Natural killer cell (primary cell): ENCODE results near the gene ZNF30. TPM values are rescaled to one million over a fixed set of nuclear protein-coding genes. Genes with fewer than 3 reads are reported as not detected.

ENCODE experiments used
- ATAC-seq, 3 donors: fragments of 150-1000 bp in 2 of 3; fragments of 200-7000 bp in 1 of 3; cut with Tn5 transposase; 1 replicate in 1 of 3; 2 replicates in 2 of 3; pipeline ENCODE4 v1.10.0; 2021; ENCODE audit warnings: mild to moderate bottlenecking in 2 of 3, moderate library complexity in 2 of 3
- DNase-seq, 2 donors: peaks; one replicate each; pipeline versions ENCODE4 v3.0.0 to v3.0.0-alpha.2; 2013 to 2021; ENCODE audit warnings: mixed read lengths in 1 of 2
- H3K27ac ChIP-seq: one replicate; pipeline ENCODE4 v1.5.1; 2013; ENCODE audit warnings: mild to moderate bottlenecking, low read length
- H3K27me3 ChIP-seq: one replicate; pipeline ENCODE4 v1.6.1; 2013; ENCODE audit warnings: low read length; ENCODE audit not compliant: control insufficient read depth, insufficient read depth
- H3K36me3 ChIP-seq: one replicate; pipeline ENCODE4 v1.6.1; 2013; ENCODE audit warnings: low read length; ENCODE audit not compliant: control insufficient read depth, insufficient read depth
- H3K4me1 ChIP-seq: one replicate; pipeline ENCODE4 v1.6.1; 2013; ENCODE audit warnings: low read length; ENCODE audit not compliant: control insufficient read depth, insufficient read depth
- H3K4me3 ChIP-seq: one replicate; pipeline ENCODE4 v1.5.1; 2013; ENCODE audit warnings: low read length
- H3K9me3 ChIP-seq: one replicate; pipeline ENCODE4 v1.6.1; 2013; ENCODE audit warnings: low read length; ENCODE audit not compliant: control insufficient read depth, insufficient read depth
- H3K27ac Mint-ChIP-seq, 2 donors: one replicate each; pipeline ENCODE4 v1.8.0; 2022; ENCODE audit warnings: mild to moderate bottlenecking in 2 of 2, mixed read lengths in 2 of 2, moderate library complexity in 1 of 2
- H3K27me3 Mint-ChIP-seq, 2 donors: one replicate each; pipeline ENCODE4 v1.8.0; 2022; ENCODE audit warnings: low read depth in 2 of 2, mixed read lengths in 2 of 2
- H3K36me3 Mint-ChIP-seq: one replicate; pipeline ENCODE4 v1.8.0; 2022; ENCODE audit warnings: mixed read lengths
- H3K4me1 Mint-ChIP-seq, 2 donors: one replicate each; pipeline ENCODE4 v1.8.0; 2022; ENCODE audit warnings: mixed read lengths in 2 of 2
- H3K4me3 Mint-ChIP-seq: one replicate; pipeline ENCODE4 v1.8.0; 2022; ENCODE audit warnings: mild to moderate bottlenecking, moderate library complexity, mixed read lengths
- H3K9me3 Mint-ChIP-seq, 2 donors: one replicate each; pipeline ENCODE4 v1.8.0; 2022; ENCODE audit warnings: mixed read lengths in 2 of 2
- CTCF ChIP-seq: fragments of 200-600 bp; IDR thresholded peaks from one replicate; pipeline ENCODE4 v1.8.0; 2022; ENCODE audit warnings: antibody characterized with exemption
- WGBS: methylation state at CpG from one replicate; pipeline ENCODE4 v1.1.7; 2013; ENCODE audit warnings: missing lambda C conversion rate; ENCODE audit not compliant: insufficient coverage; 5-methylcytosine and 5-hydroxymethylcytosine counted together
- intact Hi-C: fragments of 100-400 bp; cut with micrococcal nuclease; formaldehyde crosslinking; loops from one replicate; pipeline ENCODE4 v1.14.2; 2022
- total RNA-seq, 4 donors: library from RNA; stranded (reverse); fragments of 120-200 nt in 1 of 4; gene quantifications; one replicate each; pipeline versions ENCODE4 v1.2.3 to v1.2.4, GENCODE V29; 2013 to 2022

ZNF30 gene
- total RNA-seq, 3 donors from 2014 or later (not counting 1 experiment from before 2014, with no cell fraction given) = 2.7 to 4.3 (median 3.8) TPM

DNA sequence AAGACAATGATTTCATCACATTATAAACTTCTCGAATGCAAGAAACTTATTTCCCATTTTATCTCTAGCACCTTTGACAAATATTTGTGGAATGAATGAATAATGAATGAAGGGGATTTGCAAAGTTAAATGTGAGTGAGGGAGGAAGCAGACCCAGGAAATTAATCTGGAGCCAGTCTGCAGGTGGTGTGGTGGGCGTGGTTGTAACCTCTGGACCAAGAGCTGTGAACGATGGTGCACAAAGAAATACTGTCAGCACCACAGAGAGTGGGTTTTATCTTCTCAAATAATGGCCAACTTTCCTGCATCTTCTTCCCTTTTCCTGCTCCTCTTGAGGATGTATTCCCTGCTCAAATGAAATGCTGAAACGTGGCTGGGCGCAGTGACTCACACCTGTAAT is 48.4 kb downstream of the ZNF30 start:
- Histone ChIP-seq H3K4me3 (no peak overlapping the region), H3K27me3 (no peaks in the 10 kb centered on the region), H3K9me3 (no peaks in the 10 kb centered on the region), H3K4me1 (peaks cover 13% of the 10 kb centered on the region), H3K27ac (no peak overlapping the region), H3K36me3 (no peaks in the 10 kb centered on the region)
- H3K4me3 Mint-ChIP-seq = no peak overlapping the region
- intact Hi-C loops = no loop called here
- peaks cover 0 to 3% of the 10 kb centered on the region in 2 donors for H3K27me3 Mint-ChIP-seq
- 60% methylated on average over 4 of the region's 5 CpGs for WGBS
- no peaks in the 10 kb centered on the region for H3K9me3 Mint-ChIP-seq
- ATAC-seq = no peak
- H3K27ac Mint-ChIP-seq = no peak overlapping the region
- H3K36me3 Mint-ChIP-seq = no peaks in the 10 kb centered on the region
- no peak for DNase-seq
- no peak for TF ChIP-seq CTCF
- H3K4me1 Mint-ChIP-seq = peaks cover 12 to 27% of the 10 kb centered on the region in 2 donors

- TF ChIP-seq CTCF = no peak
- Mint-ChIP-seq H3K9me3 (no peaks in the 10 kb centered on the region), H3K27me3 (peaks cover 0 to 3% of the 10 kb centered on the region in 2 donors), H3K27ac (no peak overlapping the region), H3K36me3 (no peaks in the 10 kb centered on the region), H3K4me1 (peaks cover 12 to 27% of the 10 kb centered on the region in 2 donors), H3K4me3 (no peak overlapping the region)
- intact Hi-C loops = no loop called here
- DNase-seq (no peak), ATAC-seq (no peak)
- no peaks in the 10 kb centered on the region for H3K9me3 ChIP-seq
- H3K36me3 ChIP-seq = no peaks in the 10 kb centered on the region
- H3K4me1 ChIP-seq = peaks cover 13% of the 10 kb centered on the region
- WGBS = 86% methylated on average over 3 of the region's 3 CpGs
- no peaks in the 10 kb centered on the region for H3K27me3 ChIP-seq
- H3K27ac ChIP-seq = no peak overlapping the region
- no peak overlapping the region for H3K4me3 ChIP-seq
These were observed 49.9 kb downstream of the ZNF30 start for GRCh38 chr19:34976611-34977010.

DNA sequence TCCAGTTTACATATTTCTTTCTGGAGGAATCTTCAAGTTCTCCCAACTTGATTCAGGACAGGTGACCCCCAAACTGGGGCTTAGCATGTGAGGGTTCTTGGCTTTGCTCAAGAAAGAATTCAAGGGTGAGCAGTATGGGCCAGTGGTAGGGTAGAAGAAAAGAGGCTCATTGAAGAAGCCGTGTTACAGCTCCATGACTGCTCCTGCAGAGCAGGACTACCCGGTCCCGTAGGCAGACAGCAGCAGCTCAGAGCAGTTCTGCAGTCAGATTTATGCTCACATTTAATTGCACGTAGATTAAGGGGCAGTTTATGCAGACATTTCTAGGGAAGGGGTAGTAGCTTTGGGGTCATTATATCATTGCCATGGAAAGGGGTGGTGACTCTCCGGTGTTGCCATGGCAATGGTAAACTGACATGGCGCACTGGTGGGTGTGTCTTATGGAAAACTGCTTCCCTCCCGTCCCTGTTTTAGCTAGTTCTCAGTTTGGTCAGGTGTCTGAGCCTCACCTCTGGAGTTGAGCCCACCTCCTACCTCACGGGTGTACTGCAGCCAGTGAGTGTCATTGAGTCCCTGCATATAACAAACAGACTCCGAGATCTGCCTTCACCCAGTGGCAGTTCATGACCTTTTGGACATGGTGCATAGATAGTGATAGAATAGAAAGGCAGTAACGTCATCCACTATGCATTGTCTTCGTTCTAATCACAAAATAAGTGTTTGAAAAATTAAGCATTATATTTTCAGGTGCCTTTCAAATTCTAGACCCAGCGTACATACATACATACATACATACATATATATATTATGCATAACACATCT is 53.3 kb downstream of the ZNF30 start:
- no peaks in the 10 kb centered on the region for H3K9me3 Mint-ChIP-seq
- TF ChIP-seq CTCF = no peak

More for the DNA sequence above, 53.3 kb downstream of the ZNF30 start:
- 93% methylated on average over 11 of the region's 12 CpGs for WGBS
- DNase-seq (no peak), ATAC-seq (no peak)
- no peaks in the 10 kb centered on the region for H3K9me3 ChIP-seq
- no peak overlapping the region for H3K4me3 ChIP-seq
- no peaks in the 10 kb centered on the region for H3K27me3 ChIP-seq
- peaks cover 0 to 3% of the 10 kb centered on the region in 2 donors for H3K27me3 Mint-ChIP-seq
- intact Hi-C loops = no loop called here
- no peak overlapping the region for H3K27ac Mint-ChIP-seq
- no peaks in the 10 kb centered on the region for H3K36me3 ChIP-seq
- no peak overlapping the region for H3K4me3 Mint-ChIP-seq
- peaks cover under 1% of the 10 kb centered on the region for H3K4me1 ChIP-seq
- H3K27ac ChIP-seq = no peak overlapping the region
- no peaks in the 10 kb centered on the region for H3K36me3 Mint-ChIP-seq
- H3K4me1 Mint-ChIP-seq = peaks cover 2 to 7% of the 10 kb centered on the region in 2 donors
